ENCODE data around the gene KANK4. TPM values are rescaled to one million over a fixed set of nuclear protein-coding genes. Genes with fewer than 3 reads are reported as not detected.

KANK4 gene
- total RNA-seq, result 0.95 TPM
- long read RNA-seq, result 0 reads

DNA sequence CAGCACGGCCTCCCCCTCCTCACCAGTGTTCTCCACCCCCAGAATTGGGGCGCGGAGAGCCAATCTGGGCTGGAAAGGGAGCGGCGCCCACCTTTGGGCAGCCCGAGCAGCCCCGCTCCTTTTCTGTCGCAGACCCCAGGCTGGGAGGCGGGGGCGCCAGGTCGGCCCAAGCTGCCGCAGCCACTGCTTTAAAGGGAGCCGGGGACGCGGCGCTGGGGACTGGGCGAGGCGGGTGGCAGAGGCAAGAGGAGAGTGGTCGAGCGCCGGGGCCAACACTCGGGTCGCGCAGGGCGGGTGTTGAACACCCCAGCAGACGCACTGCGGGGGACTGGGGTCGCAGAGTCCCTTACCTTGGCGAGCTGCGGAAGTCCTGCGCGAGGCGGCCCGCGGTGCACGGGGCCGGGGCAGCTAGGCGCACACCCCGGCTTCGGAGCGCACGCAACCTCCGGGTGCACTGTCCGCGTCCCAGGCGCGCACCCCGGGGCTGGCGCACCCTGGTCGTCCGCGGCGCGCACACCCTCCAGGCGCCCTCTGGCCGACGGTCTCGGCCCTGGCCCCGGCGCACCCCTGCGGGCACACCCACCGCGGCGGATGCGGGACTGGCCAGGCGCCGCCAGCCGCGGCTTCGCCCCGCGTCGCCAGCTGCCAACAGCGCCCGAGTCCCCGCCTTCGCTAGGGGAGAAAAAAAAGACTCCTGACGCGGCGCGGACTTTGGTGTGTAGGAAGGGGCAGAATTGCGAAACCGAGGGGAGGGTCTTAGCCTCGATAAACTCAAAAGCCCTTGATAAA is at the start of gene KANK4:
KANK4 (minus strand) TSS at position 679 of the 789 bp plus-strand sequence. CDS start 37,870 bp downstream, outside the sequence.
- no peak for DNase-seq (ENCODE audit: missing footprints)
- intact Hi-C loops (cut with DNase I), result no loop called here
- peak; percentile 53 for ATAC-seq

DNA sequence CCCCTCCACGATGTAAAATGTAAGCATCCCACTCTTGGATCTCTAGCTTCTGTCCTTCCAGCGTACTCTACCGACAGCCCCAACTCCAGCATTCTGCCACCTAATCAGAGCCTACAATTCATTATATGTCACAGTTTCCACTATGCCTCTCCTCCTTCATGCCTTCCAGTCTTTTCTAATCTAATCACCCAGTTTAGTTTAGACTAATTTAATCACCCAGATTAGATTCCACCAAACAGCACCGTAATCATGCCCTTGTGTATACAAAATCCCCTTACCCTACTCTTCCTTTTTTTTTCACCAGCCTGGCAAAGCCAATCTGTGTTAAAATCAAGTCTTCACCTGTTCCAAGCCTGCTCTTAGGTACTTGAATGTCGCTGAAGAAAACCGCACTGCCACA is 49.8 kb upstream of the KANK4 start:
- DNase-seq (ENCODE audit: missing footprints) (no peak), ATAC-seq (no peak)
- intact Hi-C loops (cut with DNase I), result no loop called here

DNA sequence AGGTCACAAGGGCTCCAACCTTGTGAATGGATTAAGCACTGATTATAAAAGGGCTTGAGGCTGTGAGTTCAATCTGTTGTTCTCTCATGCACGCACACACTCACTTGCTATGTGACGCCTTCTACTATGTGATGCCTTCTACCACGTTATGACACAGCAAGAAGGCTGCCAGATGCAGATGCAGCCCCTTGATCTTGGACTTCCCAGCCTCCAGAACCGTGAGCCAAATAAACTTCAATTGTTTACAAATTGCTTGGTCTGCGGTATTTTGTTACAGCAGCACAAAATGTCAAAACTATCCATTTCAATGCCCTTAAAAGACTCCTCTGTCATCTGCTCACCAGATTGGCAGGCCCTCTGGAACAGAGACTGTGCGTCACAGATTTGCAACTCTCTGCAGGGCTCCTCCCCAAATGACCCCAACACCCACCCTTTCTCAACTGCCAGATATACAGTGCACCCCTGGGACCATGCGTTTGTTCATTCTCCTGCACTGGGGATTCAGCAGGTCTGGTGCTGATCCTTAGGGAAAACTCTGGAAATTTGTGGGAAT is 47.8 kb upstream of the KANK4 start:
- intact Hi-C loops (cut with DNase I), result no loop called here
- no peak for DNase-seq (ENCODE audit: missing footprints)
- ATAC-seq, result no peak

DNA sequence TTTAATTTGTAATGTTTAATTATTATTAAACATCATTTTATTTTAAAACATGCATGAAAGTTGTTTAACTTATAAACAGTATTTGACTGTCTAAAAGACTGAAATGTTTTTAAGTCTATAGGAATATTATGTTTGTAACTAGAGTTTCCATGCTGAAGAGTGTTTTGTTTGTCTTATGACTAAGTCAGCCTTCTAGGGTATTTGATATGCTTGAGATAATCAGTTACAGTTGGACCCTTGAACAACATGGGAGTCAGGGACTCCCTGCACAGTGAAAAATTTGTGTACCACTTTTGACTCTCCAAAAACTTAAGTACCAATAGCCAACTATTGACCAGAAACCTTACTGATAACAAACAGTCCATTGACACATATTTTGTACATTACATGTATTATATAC is 45.5 kb upstream of the KANK4 start:
- intact Hi-C loops (cut with DNase I), result no loop called here
- no peak for DNase-seq (ENCODE audit: missing footprints)
- ATAC-seq, result no peak

DNA sequence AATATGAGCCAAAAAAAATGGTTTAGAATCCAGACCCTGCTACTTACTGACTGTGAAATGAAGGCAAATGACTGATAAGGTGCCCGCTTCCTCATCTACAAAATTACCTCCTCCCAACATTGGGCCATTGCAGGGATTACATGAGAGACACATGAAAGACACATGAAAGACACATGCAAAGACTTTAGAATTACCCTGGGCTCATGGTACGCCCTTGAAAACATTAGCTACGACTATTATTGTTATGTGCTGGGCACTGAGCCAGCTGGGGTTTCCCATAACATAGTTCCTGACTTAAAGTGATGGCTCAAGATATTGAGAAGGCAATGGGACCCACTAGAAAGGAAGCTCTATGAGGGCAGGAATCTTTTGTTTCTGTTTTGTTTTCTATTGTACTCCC is 43.7 kb upstream of the KANK4 start:
- no peak for ATAC-seq
- no peak for DNase-seq (ENCODE audit: missing footprints)
- intact Hi-C loops (cut with DNase I), result no loop called here

DNA sequence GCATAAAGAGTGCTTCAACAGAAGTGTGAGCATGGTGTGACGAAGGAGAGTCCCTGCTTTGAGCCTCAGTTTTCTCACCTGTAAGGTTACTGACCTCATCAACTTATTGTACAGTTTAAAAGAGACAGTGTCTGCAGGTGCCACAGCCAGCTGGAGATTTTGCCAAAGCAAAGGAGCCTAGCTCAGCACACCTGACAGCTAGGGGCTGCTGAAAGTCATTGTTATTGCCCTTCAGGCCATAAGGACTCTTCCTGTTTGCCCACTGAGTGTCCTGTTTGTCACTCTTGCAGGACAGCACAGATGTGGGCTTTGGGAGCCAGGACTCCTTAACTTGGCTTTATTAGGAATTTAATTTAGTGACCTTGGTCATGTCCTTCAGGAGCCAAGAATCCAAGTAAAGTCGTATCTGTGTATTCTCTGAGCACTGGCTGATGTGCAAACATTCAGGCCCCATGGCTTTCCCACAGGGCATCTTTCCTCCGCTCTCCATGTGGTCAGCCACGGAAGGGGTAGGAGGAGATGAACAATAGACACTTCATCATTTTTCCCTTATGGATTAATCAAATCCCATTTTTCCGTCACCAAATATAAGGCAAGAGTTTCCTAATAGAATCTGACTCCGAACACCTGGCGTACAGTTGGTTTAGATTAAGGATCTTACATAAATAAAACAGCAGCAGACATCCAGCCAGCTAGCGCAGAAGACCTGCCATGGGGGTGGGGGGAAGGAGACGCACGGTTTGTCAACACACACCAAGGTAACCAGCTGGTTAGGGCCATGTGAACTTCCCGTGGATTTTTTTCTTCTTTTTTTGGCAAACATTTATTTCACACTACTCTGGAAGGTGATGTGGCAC is 43.1 kb upstream of the KANK4 start:
- ATAC-seq, result no peak
- no peak for DNase-seq (ENCODE audit: missing footprints)
- intact Hi-C loops (cut with DNase I), result no loop called here

DNA sequence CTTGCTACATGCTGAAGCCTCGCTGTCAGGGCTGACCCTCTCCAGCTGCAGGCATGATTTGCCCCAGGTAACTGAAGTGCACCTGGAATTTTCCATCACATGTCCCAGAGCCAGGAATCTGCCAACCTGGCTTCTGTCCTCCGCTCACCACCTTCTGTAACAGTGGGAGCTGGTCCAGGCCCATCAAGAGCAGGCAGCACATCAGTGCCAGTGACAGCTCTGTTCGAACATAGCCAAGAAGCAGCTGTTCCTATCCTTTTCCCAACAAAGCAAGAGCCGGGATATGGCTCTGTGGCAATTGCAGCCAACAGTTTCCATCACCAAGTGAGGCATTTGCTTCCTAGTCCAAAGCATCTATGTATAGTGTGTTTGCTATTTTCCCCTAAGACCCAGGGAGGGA is 42.2 kb upstream of the KANK4 start:
- DNase-seq (ENCODE audit: missing footprints) (no peak), ATAC-seq (no peak)
- intact Hi-C loops (cut with DNase I), result no loop called here

DNA sequence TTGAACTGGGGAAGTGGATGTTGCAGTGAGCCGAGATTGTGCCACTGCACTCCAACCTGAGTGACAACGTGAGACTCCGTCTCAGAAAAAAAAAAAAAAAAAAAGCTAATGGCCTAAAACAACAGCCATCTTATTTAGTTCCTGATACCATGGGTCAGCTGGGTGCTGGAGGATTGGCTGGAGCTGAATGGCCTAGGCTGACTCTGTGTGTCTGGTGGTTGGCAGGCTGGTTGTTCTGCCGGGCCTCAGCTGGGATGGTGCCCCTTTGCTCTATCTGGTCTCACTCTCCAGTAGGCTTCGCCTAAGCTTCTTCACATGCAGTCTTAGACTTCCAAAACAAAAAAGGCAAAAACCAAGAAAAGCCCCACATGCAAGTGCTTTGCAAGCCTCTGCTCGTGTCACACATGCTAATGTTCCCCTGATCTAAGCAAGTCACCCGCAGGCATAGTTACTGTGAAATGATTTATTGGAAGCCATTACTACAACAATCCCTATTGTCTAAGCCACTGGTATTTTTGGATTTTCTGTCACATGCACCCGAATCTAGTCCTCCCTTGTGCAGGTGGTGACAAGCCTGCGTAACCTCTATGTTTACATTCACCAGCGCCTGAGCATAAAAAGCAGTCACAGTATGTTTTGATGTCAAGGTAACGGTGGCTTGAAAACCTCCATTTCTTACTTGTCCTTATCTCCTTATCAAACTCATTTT is 39.6 kb upstream of the KANK4 start:
- no peak for ATAC-seq
- intact Hi-C loops (cut with DNase I), result no loop called here
- DNase-seq (ENCODE audit: missing footprints), result no peak

DNA sequence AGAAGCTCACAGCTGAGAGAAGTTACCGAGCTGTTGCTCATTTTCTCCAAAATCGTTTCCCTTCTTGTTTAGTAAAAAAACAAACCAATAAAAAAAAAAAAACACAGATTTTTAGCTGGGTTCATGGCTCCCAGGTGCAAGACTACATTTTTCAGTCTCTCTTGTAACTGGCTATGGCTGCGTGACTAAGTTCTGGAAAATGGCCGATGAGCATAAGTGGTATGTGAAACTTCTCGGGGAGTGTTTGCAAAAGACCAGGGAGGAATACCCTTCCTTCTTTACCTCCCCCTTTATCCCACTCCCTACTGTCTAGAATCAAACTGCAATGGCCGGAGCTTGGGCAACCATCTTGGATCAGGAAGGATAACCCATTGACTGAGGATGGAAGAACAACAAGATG is 38.7 kb upstream of the KANK4 start:
- DNase-seq (ENCODE audit: missing footprints) (no peak), ATAC-seq (no peak)
- intact Hi-C loops (cut with DNase I), result no loop called here

DNA sequence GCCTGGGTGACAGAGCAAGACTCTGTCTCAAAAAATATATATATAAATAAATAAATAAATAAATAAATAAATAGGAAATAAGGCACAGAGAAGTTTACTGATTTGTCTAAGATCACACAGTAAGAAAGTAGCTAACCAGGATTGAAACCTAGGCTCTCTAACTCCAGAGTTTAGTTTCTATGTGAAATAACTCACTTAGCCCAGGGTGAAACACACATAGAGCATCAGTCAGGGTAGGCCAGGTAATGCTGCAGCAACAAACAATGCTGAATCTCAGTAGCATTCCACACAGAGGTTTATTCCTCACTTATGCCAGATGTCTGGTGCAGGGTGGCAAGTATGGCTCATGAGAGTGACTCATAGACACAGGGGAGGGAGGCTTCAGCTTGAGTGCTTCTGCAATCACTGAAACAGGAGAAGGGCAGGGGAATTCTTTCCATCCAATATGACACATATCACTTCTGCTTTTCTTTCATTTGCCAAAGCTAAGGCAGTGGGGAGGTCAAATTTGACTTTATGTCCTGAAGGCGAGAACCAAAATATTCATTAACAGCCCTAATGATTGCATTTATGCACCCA is 37.1 kb upstream of the KANK4 start:
- no peak for DNase-seq (ENCODE audit: missing footprints)
- intact Hi-C loops (cut with DNase I), result no loop called here
- no peak for ATAC-seq

DNA sequence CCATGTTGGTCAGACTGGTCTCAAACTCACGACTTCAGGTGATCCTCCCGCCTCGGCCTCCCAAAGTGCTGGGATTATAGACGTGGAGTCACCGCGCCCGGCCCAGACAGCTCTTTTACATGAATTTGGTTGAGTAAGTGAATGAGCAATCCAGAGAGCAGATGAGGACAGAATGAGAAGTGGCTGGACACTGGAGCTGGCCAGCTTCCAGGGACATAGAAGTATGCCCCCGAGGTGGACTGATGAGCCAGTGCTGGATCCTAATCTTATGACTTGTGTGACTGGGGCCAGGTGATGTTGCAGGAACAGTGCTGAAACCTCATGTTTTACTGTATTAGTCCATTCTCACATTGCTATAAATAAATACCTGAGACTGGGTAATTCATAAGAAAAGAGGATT is 35.9 kb upstream of the KANK4 start:
- no peak for DNase-seq (ENCODE audit: missing footprints)
- no peak for ATAC-seq

DNA sequence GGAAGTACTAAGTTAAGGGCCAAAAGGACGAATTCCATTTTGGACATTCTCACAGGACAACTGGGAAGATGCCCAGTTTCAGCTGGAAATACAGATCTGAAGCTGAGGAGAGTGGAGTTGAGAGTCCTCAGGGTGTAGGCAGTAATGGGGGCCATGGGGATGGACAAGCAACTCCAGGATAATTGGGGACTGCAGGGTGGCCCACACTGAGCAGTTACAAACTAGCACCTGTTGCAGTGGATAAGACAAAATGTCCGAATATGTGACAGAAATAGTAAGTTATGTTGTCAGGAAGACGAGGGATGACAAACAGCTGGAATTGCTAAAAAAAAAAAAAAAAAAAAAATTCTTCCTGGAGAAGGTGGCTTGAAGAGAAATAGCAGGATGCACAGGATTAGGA is 34.6 kb upstream of the KANK4 start:
- intact Hi-C loops (cut with DNase I), result no loop called here
- DNase-seq (ENCODE audit: missing footprints) (no peak), ATAC-seq (no peak)

More for the DNA sequence above, 35.9 kb upstream of the KANK4 start:
- intact Hi-C loops (cut with DNase I), result no loop called here

DNA sequence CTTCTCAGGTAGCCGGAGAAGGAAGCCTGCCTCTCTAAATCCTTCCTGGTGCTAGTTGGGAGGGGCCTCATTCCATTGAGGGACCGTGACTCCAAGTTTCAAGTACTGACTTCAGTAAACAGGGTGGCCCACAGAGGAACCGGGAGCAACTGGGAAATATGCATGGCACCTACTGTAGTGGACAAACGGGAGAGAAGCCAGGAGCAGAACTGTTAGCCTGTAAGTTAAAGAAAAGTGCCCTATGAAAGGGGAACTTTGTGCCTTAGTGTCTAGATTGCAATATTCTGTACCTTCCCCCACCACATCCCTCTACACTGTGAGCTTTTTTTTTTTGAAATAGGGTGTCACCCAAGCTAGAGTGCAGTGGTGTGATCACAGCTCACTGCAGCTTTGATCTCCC is 33.2 kb upstream of the KANK4 start:
- ATAC-seq (no peak), DNase-seq (ENCODE audit: missing footprints) (no peak)
- intact Hi-C loops (cut with DNase I), result no loop called here

DNA sequence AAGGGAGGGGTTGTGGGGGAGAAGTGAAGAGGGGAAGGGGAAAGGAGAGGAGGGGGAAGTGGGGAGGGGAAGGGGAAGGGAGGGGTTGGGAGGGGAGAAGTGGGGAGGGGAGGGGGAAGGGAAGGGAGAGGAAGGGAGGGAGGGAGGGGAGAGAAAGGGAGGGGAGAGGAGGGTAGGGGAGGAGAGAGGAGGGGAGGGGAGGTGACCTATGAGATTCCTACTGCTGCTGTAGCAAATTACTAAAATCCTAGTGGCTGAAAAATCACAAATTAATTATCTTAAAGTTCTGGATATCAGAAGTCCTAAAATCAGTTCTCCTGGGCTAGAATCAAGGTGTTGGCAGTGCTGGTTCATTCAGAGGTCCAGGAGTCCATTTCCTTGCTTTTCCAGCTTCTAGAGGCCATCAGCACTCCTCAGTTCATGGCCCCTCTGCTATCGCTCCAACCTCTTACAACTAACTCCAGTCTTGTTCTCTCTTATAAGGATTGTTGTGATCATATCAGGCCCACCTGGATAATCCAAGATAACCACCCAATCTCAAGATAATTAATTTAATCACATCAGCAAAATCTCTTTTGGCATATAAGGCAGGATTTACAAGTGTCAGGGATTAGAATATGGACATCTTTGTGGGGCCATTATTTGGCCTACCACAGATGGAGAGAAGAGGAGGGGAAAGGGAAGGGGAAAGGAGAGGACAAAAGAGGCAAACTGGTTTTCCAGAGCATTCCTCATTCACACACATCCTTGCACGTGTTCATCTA is 30.4 kb upstream of the KANK4 start:
- intact Hi-C loops (cut with DNase I), result no loop called here
- ATAC-seq, result no peak
- DNase-seq (ENCODE audit: missing footprints), result no peak

DNA sequence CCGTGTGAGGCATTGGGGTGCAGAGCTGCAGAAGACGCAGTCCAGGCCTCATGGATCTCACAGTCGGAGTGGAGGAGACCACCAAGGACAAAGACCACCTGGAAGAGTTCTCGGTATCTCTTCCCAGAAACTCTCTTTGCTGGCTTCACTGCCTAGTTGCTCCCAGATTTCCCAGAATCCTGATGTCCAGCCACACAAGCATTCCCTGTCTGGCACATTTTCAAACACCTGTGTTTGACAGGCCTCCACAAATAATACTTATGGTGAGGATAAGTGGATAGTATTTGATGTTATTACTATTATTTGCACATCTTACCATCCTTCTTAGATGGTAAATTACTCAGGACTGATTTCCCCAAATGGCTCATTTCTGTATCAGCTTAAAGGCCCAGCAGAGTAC is 27.7 kb upstream of the KANK4 start:
- intact Hi-C loops (cut with DNase I), result no loop called here
- no peak for DNase-seq (ENCODE audit: missing footprints)
- ATAC-seq, result no peak

DNA sequence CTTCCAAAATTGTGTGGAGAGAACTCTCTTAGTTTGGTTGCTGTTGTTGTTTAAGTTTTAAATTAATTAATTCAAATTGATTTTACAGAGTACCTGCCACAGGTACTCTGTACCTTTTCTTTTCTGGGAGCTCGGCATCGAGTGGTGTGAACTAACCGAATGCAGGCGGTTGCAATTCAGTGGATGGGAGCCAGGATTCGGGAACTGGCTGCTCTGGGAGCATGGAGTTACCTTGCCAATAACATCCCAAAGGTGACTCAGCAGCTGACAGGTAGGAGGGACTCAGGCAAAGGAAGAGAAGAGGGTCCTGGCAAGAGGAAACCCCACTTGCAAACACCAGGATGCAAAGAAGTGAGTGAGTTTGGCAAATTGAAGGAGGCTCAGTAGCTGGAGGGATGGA is 24.7 kb upstream of the KANK4 start:
- intact Hi-C loops (cut with DNase I), result no loop called here
- ATAC-seq (no peak), DNase-seq (ENCODE audit: missing footprints) (no peak)

DNA sequence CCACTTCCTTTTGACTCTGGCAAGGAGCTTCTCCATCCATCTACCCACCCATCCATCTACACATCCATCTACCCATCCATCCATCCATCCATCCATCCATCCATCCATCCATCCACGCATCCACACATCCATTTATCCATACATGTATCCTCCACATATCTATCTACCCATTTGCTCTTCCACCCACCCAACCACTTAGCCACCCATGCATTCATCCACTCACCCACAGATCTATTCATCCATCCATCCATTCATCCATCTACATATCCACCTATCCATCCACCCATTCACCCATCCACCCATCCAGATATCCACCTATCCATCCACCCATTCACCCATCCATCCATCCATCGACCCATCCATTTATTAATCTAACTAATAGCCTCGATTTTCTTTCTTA is 23.0 kb upstream of the KANK4 start:
- ATAC-seq (no peak), DNase-seq (ENCODE audit: missing footprints) (no peak)
- intact Hi-C loops (cut with DNase I), result no loop called here

DNA sequence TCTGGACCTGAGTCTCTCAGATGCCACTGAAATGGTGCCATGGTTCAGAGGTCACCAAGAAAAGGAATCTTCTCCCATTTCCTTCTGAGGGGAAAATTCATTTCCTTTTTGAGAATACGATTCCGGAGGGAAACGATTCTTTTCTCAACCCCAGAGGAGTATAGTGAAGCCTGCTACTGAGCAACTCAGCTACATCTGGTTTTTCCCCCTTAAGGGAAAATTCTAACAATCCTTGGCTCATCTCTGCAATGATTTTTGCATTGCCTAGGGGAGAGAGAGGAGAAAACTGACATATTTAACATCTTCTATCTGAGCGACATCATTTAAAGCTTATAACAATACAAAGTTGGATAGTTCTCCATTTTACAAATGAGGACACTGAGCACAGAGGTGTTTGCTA is 22.4 kb upstream of the KANK4 start:
- DNase-seq (ENCODE audit: missing footprints) (no peak), ATAC-seq (no peak)
- intact Hi-C loops (cut with DNase I), result no loop called here

Data from Right ventricle myocardium inferior (tissue), 1 donor.